ENCODE data around the gene C19orf18.

GRCh38 chr19:58009666-58010301 lies 35.5 kb upstream of the C19orf18 start:
- no peak for TF ChIP-seq ZNF274 (IDR thresholded peaks at IDR 0.05; ENCODE audit: low read depth, low read length)
- TF ChIP-seq YY1 (IDR thresholded peaks at IDR 0.05; ENCODE audit: insufficient read depth, insufficient read length): no peak
- TF ChIP-seq SUZ12 (IDR thresholded peaks at IDR 0.05; ENCODE audit: extremely low read depth, insufficient read depth, insufficient read length): no peak

Data from NT2/D1 (cell line).